Liver (tissue), 9 donors: ENCODE data around the gene DDX46. TPM values are rescaled to one million over a fixed set of nuclear protein-coding genes. Genes with fewer than 3 reads are reported as not detected.

ENCODE experiments used
- DNase-seq: peaks from one replicate; pipeline ENCODE4 v3.0.0-alpha.2; 2017; ENCODE audit warnings: low spot score
- H3K27ac ChIP-seq, 2 donors: one replicate each; pipeline ENCODE4 v1.7.0; 2013; ENCODE audit warnings: inconsistent platforms in 2 of 2, low read length in 2 of 2, control low read depth in 1 of 2, low read depth in 1 of 2, mild to moderate bottlenecking in 1 of 2
- H3K27me3 ChIP-seq, 4 donors: one replicate each; pipeline versions ENCODE4 v1.6.1 to v1.7.0; 2013; ENCODE audit warnings: low read length in 3 of 4, inconsistent platforms in 1 of 4, mild to moderate bottlenecking in 1 of 4, moderate library complexity in 1 of 4; ENCODE audit not compliant: control insufficient read depth in 4 of 4, insufficient read depth in 4 of 4
- H3K36me3 ChIP-seq, 4 donors: one replicate each; pipeline versions ENCODE4 v1.6.1 to v1.7.0; 2013; ENCODE audit warnings: low read length in 3 of 4, mild to moderate bottlenecking in 3 of 4, low read depth in 1 of 4, moderate library complexity in 1 of 4; ENCODE audit not compliant: control insufficient read depth in 4 of 4, insufficient read depth in 3 of 4
- H3K4me1 ChIP-seq, 4 donors: one replicate each; pipeline versions ENCODE4 v1.6.1 to v1.7.0; 2013; ENCODE audit warnings: low read length in 3 of 4, mild to moderate bottlenecking in 3 of 4, moderate library complexity in 1 of 4; ENCODE audit not compliant: control insufficient read depth in 4 of 4, insufficient read depth in 4 of 4
- H3K4me3 ChIP-seq, 3 donors: one replicate each; pipeline versions ENCODE4 v1.6.1 to v1.7.0; 2013; ENCODE audit warnings: low read length in 3 of 3, control low read depth in 1 of 3, low read depth in 1 of 3, mild to moderate bottlenecking in 1 of 3
- H3K9ac ChIP-seq, 2 donors: one replicate each; pipeline ENCODE4 v1.7.0; 2013; ENCODE audit warnings: low read length in 2 of 2, mild to moderate bottlenecking in 2 of 2, moderate library complexity in 2 of 2, control low read depth in 1 of 2, low read depth in 1 of 2
- H3K9me3 ChIP-seq, 4 donors: one replicate each; pipeline versions ENCODE4 v1.6.1 to v1.7.0; 2013; ENCODE audit warnings: low read length in 3 of 4; ENCODE audit not compliant: control insufficient read depth in 4 of 4
- ATF3 ChIP-seq: IDR thresholded peaks from 2 replicates; pipeline ENCODE4 v1.6.1; 2016; ENCODE audit warnings: antibody characterized with exemption
- CTCF ChIP-seq: fragments of 150-350 bp; IDR thresholded peaks from 2 replicates; pipeline ENCODE4 v1.5.1; 2017; ENCODE audit warnings: improper control_type of control experiment, low read depth, low read length; ENCODE audit not compliant: missing input control
- EGR1 ChIP-seq, 2 donors: IDR thresholded peaks; 2 replicates each; pipeline ENCODE4 v1.6.1; 2016 to 2018; ENCODE audit warnings: antibody characterized with exemption in 2 of 2, low read depth in 2 of 2
- FOXA1 ChIP-seq: IDR thresholded peaks from 2 replicates; pipeline ENCODE4 v1.6.1; 2016; ENCODE audit warnings: antibody characterized with exemption
- FOXA2 ChIP-seq: IDR thresholded peaks from 2 replicates; pipeline ENCODE4 v1.6.1; 2016; ENCODE audit warnings: antibody characterized with exemption
- GABPA ChIP-seq, 2 donors: IDR thresholded peaks in 1 of 2; conservative IDR thresholded peaks in 1 of 2; 2 replicates each; pipeline ENCODE4 v1.6.1; 2016; ENCODE audit warnings: antibody characterized with exemption in 2 of 2, mild to moderate bottlenecking in 1 of 2, moderate library complexity in 1 of 2
- HNF4A ChIP-seq, 2 donors: conservative IDR thresholded peaks; 2 replicates each; pipeline ENCODE4 v1.6.1; 2016; ENCODE audit warnings: antibody characterized with exemption in 2 of 2, mild to moderate bottlenecking in 2 of 2
- HNF4G ChIP-seq: IDR thresholded peaks from 2 replicates; pipeline ENCODE4 v1.6.1; 2016; ENCODE audit warnings: antibody characterized with exemption
- JUND ChIP-seq, 2 donors: IDR thresholded peaks; 2 replicates each; pipeline ENCODE4 v1.6.1; 2016; ENCODE audit warnings: antibody characterized with exemption in 2 of 2
- MAX ChIP-seq: IDR thresholded peaks from 2 replicates; pipeline ENCODE4 v1.6.1; 2016; ENCODE audit warnings: antibody characterized with exemption
- NR2F2 ChIP-seq: IDR thresholded peaks from 2 replicates; pipeline ENCODE4 v1.6.1; 2016; ENCODE audit warnings: antibody characterized with exemption
- RAD21 ChIP-seq, 2 donors: IDR thresholded peaks; 2 replicates each; pipeline ENCODE4 v1.6.1; 2016; ENCODE audit warnings: antibody characterized with exemption in 2 of 2, mild to moderate bottlenecking in 2 of 2
- REST ChIP-seq: IDR thresholded peaks from 2 replicates; pipeline ENCODE4 v1.6.1; 2016; ENCODE audit warnings: antibody characterized with exemption, mild to moderate bottlenecking
- RXRA ChIP-seq, 2 donors: IDR thresholded peaks; 2 replicates each; pipeline ENCODE4 v1.6.1; 2017 to 2018; ENCODE audit warnings: antibody characterized with exemption in 2 of 2, mild to moderate bottlenecking in 1 of 2
- SP1 ChIP-seq: IDR thresholded peaks from 2 replicates; pipeline ENCODE4 v1.6.1; 2018; ENCODE audit warnings: antibody characterized with exemption, mild to moderate bottlenecking
- TAF1 ChIP-seq: conservative IDR thresholded peaks from 2 replicates; pipeline ENCODE4 v1.6.1; 2016; ENCODE audit warnings: antibody characterized with exemption, mild to moderate bottlenecking
- YY1 ChIP-seq: IDR thresholded peaks from 2 replicates; pipeline ENCODE4 v1.6.1; 2016; ENCODE audit warnings: antibody characterized with exemption, mild to moderate bottlenecking
- ZBTB33 ChIP-seq: IDR thresholded peaks from 2 replicates; pipeline ENCODE4 v1.6.1; 2016; ENCODE audit warnings: antibody characterized with exemption
- WGBS: extraction: QIAGEN DNeasy Blood & Tissue Kit; methylation state at CpG from one replicate; pipeline ENCODE4 v1.1.7; 2013; 5-methylcytosine and 5-hydroxymethylcytosine counted together
- polyA plus RNA-seq, 2 donors: library from polyadenylated mRNA; stranded (reverse) in 1 of 2; unstranded in 1 of 2; fragments of 200-250 nt in 1 of 2; fragments of >200 nt in 1 of 2; fragmentation: Nextera tagmentation in 1 of 2; extraction: Ambion mirVana in 1 of 2; gene quantifications; one replicate each; pipeline versions ENCODE4 v1.2.1 to v1.2.3, GENCODE V29; 2013 to 2015
- total RNA-seq, 2 donors: library from RNA; depleted of rRNA; stranded (reverse); fragments of >200 nt; gene quantifications; one replicate each; pipeline ENCODE4 v1.2.3, GENCODE V29; 2014
- donor health status: healthy.
- donor health status: healthy.
- donor health status: healthy.
- donor health status: healthy.
- donor health status: healthy.

The DDX46 gene, protein sequence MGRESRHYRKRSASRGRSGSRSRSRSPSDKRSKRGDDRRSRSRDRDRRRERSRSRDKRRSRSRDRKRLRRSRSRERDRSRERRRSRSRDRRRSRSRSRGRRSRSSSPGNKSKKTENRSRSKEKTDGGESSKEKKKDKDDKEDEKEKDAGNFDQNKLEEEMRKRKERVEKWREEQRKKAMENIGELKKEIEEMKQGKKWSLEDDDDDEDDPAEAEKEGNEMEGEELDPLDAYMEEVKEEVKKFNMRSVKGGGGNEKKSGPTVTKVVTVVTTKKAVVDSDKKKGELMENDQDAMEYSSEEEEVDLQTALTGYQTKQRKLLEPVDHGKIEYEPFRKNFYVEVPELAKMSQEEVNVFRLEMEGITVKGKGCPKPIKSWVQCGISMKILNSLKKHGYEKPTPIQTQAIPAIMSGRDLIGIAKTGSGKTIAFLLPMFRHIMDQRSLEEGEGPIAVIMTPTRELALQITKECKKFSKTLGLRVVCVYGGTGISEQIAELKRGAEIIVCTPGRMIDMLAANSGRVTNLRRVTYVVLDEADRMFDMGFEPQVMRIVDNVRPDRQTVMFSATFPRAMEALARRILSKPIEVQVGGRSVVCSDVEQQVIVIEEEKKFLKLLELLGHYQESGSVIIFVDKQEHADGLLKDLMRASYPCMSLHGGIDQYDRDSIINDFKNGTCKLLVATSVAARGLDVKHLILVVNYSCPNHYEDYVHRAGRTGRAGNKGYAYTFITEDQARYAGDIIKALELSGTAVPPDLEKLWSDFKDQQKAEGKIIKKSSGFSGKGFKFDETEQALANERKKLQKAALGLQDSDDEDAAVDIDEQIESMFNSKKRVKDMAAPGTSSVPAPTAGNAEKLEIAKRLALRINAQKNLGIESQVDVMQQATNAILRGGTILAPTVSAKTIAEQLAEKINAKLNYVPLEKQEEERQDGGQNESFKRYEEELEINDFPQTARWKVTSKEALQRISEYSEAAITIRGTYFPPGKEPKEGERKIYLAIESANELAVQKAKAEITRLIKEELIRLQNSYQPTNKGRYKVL
- total RNA-seq (10 to 100 TPM; 16.3 to 24.3 TPM), polyA plus RNA-seq (10 to 100 TPM; 11.2 to 15.7 TPM)

DNA sequence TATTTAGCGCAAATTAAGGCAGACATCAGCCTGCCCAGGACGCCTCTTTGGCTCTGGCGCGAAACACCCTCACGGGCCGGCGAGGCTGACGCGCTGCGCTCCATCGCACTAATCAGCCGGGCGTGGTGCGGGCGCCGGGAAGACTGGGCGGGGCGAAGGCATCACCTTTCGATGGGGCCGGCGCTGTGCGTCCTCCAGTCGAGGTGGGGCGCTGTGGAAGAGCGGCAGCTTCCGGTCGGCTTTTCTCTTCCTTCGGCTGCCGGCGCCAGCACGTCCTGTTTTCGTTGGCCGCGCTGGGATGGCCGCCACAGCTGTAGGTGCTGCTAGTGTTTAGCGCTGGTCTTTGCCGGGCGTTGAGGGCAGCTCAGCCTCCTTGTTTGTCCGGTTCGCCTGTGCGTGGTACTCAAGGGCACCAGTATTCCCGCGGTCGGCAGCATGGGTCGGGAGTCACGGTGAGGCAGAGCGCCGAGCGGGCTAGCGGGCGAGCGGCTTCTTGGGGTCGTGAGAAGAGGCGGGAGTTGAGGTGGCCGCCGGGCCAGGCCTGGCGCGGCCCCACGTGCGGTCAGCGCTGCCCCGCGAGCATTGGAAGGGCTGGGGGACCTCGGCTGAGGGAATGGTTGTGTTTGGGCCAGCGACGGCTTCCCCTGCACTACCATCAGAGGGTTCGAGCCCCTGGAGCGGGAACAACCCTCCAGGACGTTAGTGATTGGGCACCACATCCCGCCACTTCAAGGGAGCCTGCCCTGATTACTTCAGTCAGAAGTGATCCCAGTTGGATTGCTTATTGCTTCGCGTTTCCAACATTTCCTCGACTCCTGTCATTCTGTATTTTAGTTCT lies at the start of gene DDX46:
TSS of gene DDX46 (plus strand) at position 276 of the 838 bp plus-strand sequence. CDS start at position 436, 160 bp downstream.
- Histone ChIP-seq H3K9me3 (no peaks in the 10 kb centered on the region), H3K36me3 (peaks cover 0 to under 1% (median under 1%) of the 10 kb centered on the region in 4 donors), H3K27me3 (no peaks in the 10 kb centered on the region), H3K9ac (peak within 1 kb of the TSS; percentile 75 to 80), H3K27ac (peak within 1 kb of the TSS in 1 of 2 donors; percentile 55), H3K4me3 (peak within 1 kb of the TSS; percentile 71 to 99 (median 76)), H3K4me1 (peaks cover 2 to 20% (median 17%) of the 10 kb centered on the region in 4 donors)
- DNase-seq = peak; percentile 97
- under 1% methylated on average over 73 of the region's 73 CpGs for WGBS
- TF ChIP-seq REST (peak; percentile 39), TAF1 (peak; percentile 69), HNF4G (no peak), NR2F2 (no peak), ZBTB33 (peak; percentile 51), JUND (IDR thresholded peaks at IDR 0.05) (no peak), YY1 (peak; percentile 98), GABPA (IDR thresholded peaks at IDR 0.05 in 1 of 2, conservative IDR thresholded peaks at IDR 0.05 in 1 of 2) (peak; percentile 76 to 96), CTCF (peak; percentile 64), RXRA (IDR thresholded peaks at IDR 0.05) (peak in 1 of 2 donors; percentile 44), ATF3 (no peak), MAX (peak; percentile 77), SP1 (peak; percentile 60), FOXA1 (no peak), RAD21 (IDR thresholded peaks at IDR 0.05) (peak; percentile 48 to 68), EGR1 (IDR thresholded peaks at IDR 0.05; ENCODE audit: low read depth in 2 of 2) (no peak), FOXA2 (no peak), HNF4A (conservative IDR thresholded peaks at IDR 0.05) (no peak)
